GM12892 (cell line): ENCODE measurements around the gene HSPA14.
"Not testable (repeated sequence)": the region's sequence is repeated elsewhere in the genome, so short reads cannot be mapped to it uniquely, and the experiment has no call there.

Experiments used
- POLR2A ChIP-seq: IDR thresholded peaks from 2 replicates; pipeline ENCODE4 v1.6.1; 2011; ENCODE audit warnings: low read depth, low read length, control low read depth
- POLR2AphosphoS5 ChIP-seq: IDR thresholded peaks from 2 replicates; pipeline ENCODE4 v1.6.1; 2011; ENCODE audit warnings: low read depth, low read length, control low read depth

DNA sequence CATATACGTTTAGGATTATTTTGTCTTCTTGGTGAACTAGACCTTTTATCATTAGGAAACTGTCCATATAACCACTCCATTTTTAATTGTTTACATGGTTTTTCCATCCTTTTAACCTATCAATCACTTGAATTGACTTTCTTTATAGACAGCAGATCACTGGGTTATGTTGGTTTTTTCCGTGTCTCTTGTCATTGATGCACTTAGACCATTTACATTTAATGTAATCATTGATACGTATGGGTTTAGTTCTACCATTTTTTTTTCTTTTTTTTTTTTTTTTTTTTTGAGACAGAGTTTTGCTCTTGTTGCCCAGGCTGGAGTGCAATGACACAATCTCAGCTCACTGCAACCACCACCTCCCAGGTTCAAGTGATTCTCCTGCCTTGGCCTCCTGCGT lies 69.5 kb downstream of the HSPA14 start:
- TF ChIP-seq POLR2A, POLR2AphosphoS5: not testable (repeated sequence)
